Smooth muscle cell (in vitro differentiated cells): ENCODE results near the gene ACAP3. TPM values are rescaled to one million over a fixed set of nuclear protein-coding genes. Genes with fewer than 3 reads are reported as not detected.

Source experiments
- DNase-seq: peaks from one replicate; lab custom pipeline; 2025; ENCODE audit not compliant: unreplicated experiment; lab: John Stamatoyannopoulos, UW
- H2AFZ ChIP-seq: fragments of 200-600 bp; sonication (generic); 2 replicates; pipeline ENCODE4 v1.6.0; 2016; ENCODE audit warnings: antibody characterized with exemption, low read depth, mild to moderate bottlenecking
- H3F3A ChIP-seq: fragments of 200-600 bp; sonication (generic); 2 replicates; pipeline ENCODE4 v1.6.0; 2017; ENCODE audit warnings: antibody characterized with exemption, low read depth
- H3K27ac ChIP-seq: fragments of 200-600 bp; sonication (generic); 2 replicates; pipeline ENCODE4 v1.5.1; 2016; ENCODE audit warnings: low read depth, mild to moderate bottlenecking
- H3K27me3 ChIP-seq: fragments of 200-600 bp; sonication (generic); 2 replicates; pipeline ENCODE4 v1.6.1; 2016; ENCODE audit warnings: low read depth, mild to moderate bottlenecking
- H3K36me3 ChIP-seq: fragments of 200-600 bp; sonication (generic); 2 replicates; pipeline ENCODE4 v1.5.1; 2016; ENCODE audit warnings: low read depth
- H3K4me1 ChIP-seq: fragments of 200-600 bp; sonication (generic); 2 replicates; pipeline ENCODE4 v1.5.1; 2016; ENCODE audit warnings: low read depth
- H3K4me2 ChIP-seq: fragments of 200-600 bp; sonication (generic); 2 replicates; pipeline ENCODE4 v1.6.0; 2016; ENCODE audit warnings: mild to moderate bottlenecking
- H3K4me3 ChIP-seq: fragments of 200-600 bp; sonication (generic); 2 replicates; pipeline ENCODE4 v1.5.1; 2016; ENCODE audit warnings: mild to moderate bottlenecking
- H3K79me2 ChIP-seq: fragments of 200-600 bp; sonication (generic); 2 replicates; pipeline ENCODE4 v1.6.0; 2016; ENCODE audit warnings: low read depth, mild to moderate bottlenecking
- H3K9ac ChIP-seq: fragments of 200-600 bp; sonication (generic); 2 replicates; pipeline ENCODE4 v1.6.0; 2016; ENCODE audit warnings: low read depth
- H3K9me3 ChIP-seq: fragments of 200-600 bp; sonication (generic); replicated peaks from 2 replicates; pipeline ENCODE4 v1.5.1; 2016; ENCODE audit warnings: low read depth
- H4K20me1 ChIP-seq: fragments of 200-600 bp; sonication (generic); 2 replicates; pipeline ENCODE4 v1.6.0; 2016; ENCODE audit warnings: low read depth
- CTCF ChIP-seq: fragments of 200-600 bp; sonication (generic); IDR thresholded peaks from 2 replicates; pipeline ENCODE4 v1.5.1; 2017; ENCODE audit warnings: borderline replicate concordance, mild to moderate bottlenecking, antibody characterized with exemption; ENCODE audit not compliant: insufficient read depth, poor library complexity, severe bottlenecking
- WGBS: methylation state at CpG from one replicate; pipeline ENCODE4 v1.1.7; 2016; ENCODE audit warnings: low lambda C conversion rate; 5-methylcytosine and 5-hydroxymethylcytosine counted together
- polyA plus RNA-seq: library from polyadenylated mRNA; unstranded; fragments of >200 nt; fragmentation: Nextera tagmentation; extraction: Ambion mirVana; gene quantifications from 2 replicates; pipeline ENCODE4 v1.2.1, GENCODE V29; 2016
- total RNA-seq: library from RNA; depleted of rRNA; stranded (reverse); fragments of >200 nt; gene quantifications from 2 replicates; pipeline ENCODE4 v1.2.3, GENCODE V29; 2014

ACAP3 gene
- total and polyA plus RNA-seq, 2 experiments from 2014 or later = 29.9 to 63.9 TPM

GRCh38 chr1:1342061-1342562, 34.4 kb upstream of the ACAP3 start:
- no peaks in the 10 kb centered on the region for H3K27me3 ChIP-seq
- no peaks in the 10 kb centered on the region for H3K4me1 ChIP-seq
- no peak for TF ChIP-seq CTCF
- H3K9me3 ChIP-seq = no peaks in the 10 kb centered on the region
- H3K27ac ChIP-seq = no peak overlapping the region
- H3K4me2 ChIP-seq = no peak overlapping the region
- DNase-seq = no peak
- 96% methylated on average over 23 of the region's 28 CpGs for WGBS
- H3K36me3 ChIP-seq = no peaks in the 10 kb centered on the region
- H2AFZ ChIP-seq = no peak overlapping the region
- peaks cover 39% of the 10 kb centered on the region for H3K79me2 ChIP-seq
- no peak overlapping the region for H3K9ac ChIP-seq
- no peak overlapping the region for H3K4me3 ChIP-seq
- H4K20me1 ChIP-seq = peaks cover 69% of the 10 kb centered on the region
- H3F3A ChIP-seq = no peaks in the 10 kb centered on the region

- 98% methylated on average over 17 of the region's 17 CpGs for WGBS
- H3K9me3 ChIP-seq = no peaks in the 10 kb centered on the region
- no peak overlapping the region for H3K4me3 ChIP-seq
- no peak overlapping the region for H3K9ac ChIP-seq
- no peak overlapping the region for H3K4me2 ChIP-seq
- no peaks in the 10 kb centered on the region for H3F3A ChIP-seq
- no peak overlapping the region for H3K27ac ChIP-seq
- no peak for DNase-seq
- no peak overlapping the region for H2AFZ ChIP-seq
- no peaks in the 10 kb centered on the region for H3K27me3 ChIP-seq
- H3K36me3 ChIP-seq = no peaks in the 10 kb centered on the region
- H4K20me1 ChIP-seq = peaks cover 63% of the 10 kb centered on the region
- H3K79me2 ChIP-seq = peaks cover 34% of the 10 kb centered on the region
- no peaks in the 10 kb centered on the region for H3K4me1 ChIP-seq
- no peak for TF ChIP-seq CTCF
These were observed 33.9 kb upstream of the ACAP3 start for GRCh38 chr1:1341549-1342021.

- Histone ChIP-seq H3K4me2 (no peak overlapping the region), H3F3A (no peaks in the 10 kb centered on the region), H3K36me3 (no peaks in the 10 kb centered on the region), H2AFZ (no peak overlapping the region), H3K27me3 (no peaks in the 10 kb centered on the region), H3K9ac (no peak overlapping the region), H3K27ac (no peak overlapping the region), H3K4me3 (no peak overlapping the region), H3K79me2 (peaks cover 28% of the 10 kb centered on the region), H3K9me3 (no peaks in the 10 kb centered on the region), H3K4me1 (no peaks in the 10 kb centered on the region), H4K20me1 (peaks cover 57% of the 10 kb centered on the region)
- DNase-seq = no peak
- 95% methylated on average over 33 of the region's 36 CpGs for WGBS
- no peak for TF ChIP-seq CTCF
These were observed 33.2 kb upstream of the ACAP3 start for GRCh38 chr1:1340791-1341548.
